Measurements from ENCODE around the gene SLC38A3. TPM values are rescaled to one million over a fixed set of nuclear protein-coding genes. Genes with fewer than 3 reads are reported as not detected.

SLC38A3 gene
- total and polyA plus RNA-seq, 2 donors from 2014 or later, result 1.6 to 4.2 TPM

GRCh38 chr3:50230104-50230793 is 25.2 kb downstream of the SLC38A3 start:
- no peaks in the 10 kb centered on the region for H3K36me3 ChIP-seq (ENCODE audit: control insufficient read depth in 2 of 3, insufficient read depth in 3 of 3, low read length in 3 of 3)
- TF ChIP-seq CTCF (IDR thresholded peaks at IDR 0.05; ENCODE audit: borderline replicate concordance, extremely low read depth, insufficient read depth), result no peak
- peaks cover 0 to 25% (median 0%) of the 10 kb centered on the region in 3 donors for H3K4me1 ChIP-seq (ENCODE audit: control insufficient read depth in 2 of 3, insufficient read depth in 2 of 3, low read depth in 1 of 3, low read length in 3 of 3)
- H3K9me3 ChIP-seq (ENCODE audit: control insufficient read depth in 2 of 3, insufficient read depth in 1 of 3, low read length in 3 of 3), result no peaks in the 10 kb centered on the region
- no peak overlapping the region for H3K27ac ChIP-seq (ENCODE audit: low read depth in 2 of 2, low read length in 2 of 2)
- H3K4me3 ChIP-seq (ENCODE audit: low read length in 3 of 3), result no peak overlapping the region
- DNase-seq (no peak), FAIRE-seq (no peak)
- H3K27me3 ChIP-seq (ENCODE audit: control insufficient read depth, insufficient read depth, low read length), result no peaks in the 10 kb centered on the region
- intact Hi-C loops (cut with DNase I), result no loop called here
- H3K9ac ChIP-seq (ENCODE audit: low read length in 3 of 3), result no peak overlapping the region

- intact Hi-C loops (cut with DNase I), result no loop called here
- Histone ChIP-seq H3K27me3 (ENCODE audit: control insufficient read depth, insufficient read depth, low read length) (no peaks in the 10 kb centered on the region), H3K4me3 (ENCODE audit: low read length in 3 of 3) (no peak overlapping the region), H3K4me1 (ENCODE audit: control insufficient read depth in 2 of 3, insufficient read depth in 2 of 3, low read depth in 1 of 3, low read length in 3 of 3) (peaks cover 0 to 25% (median 0%) of the 10 kb centered on the region in 3 donors), H3K36me3 (ENCODE audit: control insufficient read depth in 2 of 3, insufficient read depth in 3 of 3, low read length in 3 of 3) (no peaks in the 10 kb centered on the region), H3K27ac (ENCODE audit: low read depth in 2 of 2, low read length in 2 of 2) (no peak overlapping the region), H3K9ac (ENCODE audit: low read length in 3 of 3) (no peak overlapping the region), H3K9me3 (ENCODE audit: control insufficient read depth in 2 of 3, insufficient read depth in 1 of 3, low read length in 3 of 3) (no peaks in the 10 kb centered on the region)
- no peak for DNase-seq
- FAIRE-seq, result no peak
- no peak for TF ChIP-seq CTCF (IDR thresholded peaks at IDR 0.05; ENCODE audit: borderline replicate concordance, extremely low read depth, insufficient read depth)
These were observed 25.7 kb downstream of the SLC38A3 start for GRCh38 chr3:50230794-50231125.

DNA sequence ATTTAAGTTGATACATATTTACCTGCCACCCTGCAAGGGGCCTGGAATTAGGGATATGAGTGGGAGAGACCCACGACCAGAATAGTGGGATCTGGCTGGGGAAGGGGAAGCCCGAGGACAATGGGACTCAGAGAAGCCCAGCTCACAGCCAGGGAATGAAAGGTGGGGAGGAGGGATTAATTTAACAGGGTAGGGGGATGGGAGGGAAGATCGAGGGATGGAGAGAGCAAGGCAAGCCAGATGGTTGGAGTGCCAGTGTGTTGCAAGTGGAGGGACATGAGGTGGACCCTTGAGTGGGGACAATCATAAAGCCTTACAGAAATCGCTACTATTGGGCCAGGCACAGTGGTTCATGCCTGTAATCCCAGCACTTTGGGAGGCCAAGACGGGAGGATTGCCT is 26.5 kb downstream of the SLC38A3 start:
- H3K36me3 ChIP-seq (ENCODE audit: control insufficient read depth in 2 of 3, insufficient read depth in 3 of 3, low read length in 3 of 3), result no peaks in the 10 kb centered on the region
- FAIRE-seq (no peak), DNase-seq (no peak)
- H3K9me3 ChIP-seq (ENCODE audit: control insufficient read depth in 2 of 3, insufficient read depth in 1 of 3, low read length in 3 of 3), result no peaks in the 10 kb centered on the region
- intact Hi-C loops (cut with DNase I), result no loop called here
- no peak overlapping the region for H3K9ac ChIP-seq (ENCODE audit: low read length in 3 of 3)
- no peak for TF ChIP-seq CTCF (IDR thresholded peaks at IDR 0.05; ENCODE audit: borderline replicate concordance, extremely low read depth, insufficient read depth)
- no peak overlapping the region for H3K4me3 ChIP-seq (ENCODE audit: low read length in 3 of 3)
- no peak overlapping the region for H3K27ac ChIP-seq (ENCODE audit: low read depth in 2 of 2, low read length in 2 of 2)
- peaks cover 0 to 22% (median 0%) of the 10 kb centered on the region in 3 donors for H3K4me1 ChIP-seq (ENCODE audit: control insufficient read depth in 2 of 3, insufficient read depth in 2 of 3, low read depth in 1 of 3, low read length in 3 of 3)
- H3K27me3 ChIP-seq (ENCODE audit: control insufficient read depth, insufficient read depth, low read length), result no peaks in the 10 kb centered on the region

DNA sequence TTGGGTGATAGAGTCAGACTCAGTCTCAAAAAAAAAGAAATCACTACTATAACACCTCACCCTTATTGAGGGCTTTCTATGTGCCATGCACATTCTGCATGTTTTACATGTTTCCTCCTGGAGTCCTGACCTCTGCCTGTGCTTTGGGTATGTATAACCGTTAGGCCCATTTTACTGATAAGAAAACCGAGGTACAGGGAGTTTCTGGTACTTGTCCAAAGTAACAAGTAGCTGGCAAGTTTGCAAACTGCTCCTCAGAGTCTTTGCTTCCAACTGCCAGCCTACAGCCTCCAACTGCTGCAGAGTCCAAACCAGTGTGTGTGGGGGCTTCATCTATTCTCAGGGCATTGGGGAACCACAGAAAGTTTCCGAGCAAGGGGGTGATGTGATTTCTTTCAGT is 27.2 kb downstream of the SLC38A3 start:
- TF ChIP-seq CTCF (IDR thresholded peaks at IDR 0.05; ENCODE audit: borderline replicate concordance, extremely low read depth, insufficient read depth), result no peak
- Histone ChIP-seq H3K4me1 (ENCODE audit: control insufficient read depth in 2 of 3, insufficient read depth in 2 of 3, low read depth in 1 of 3, low read length in 3 of 3) (peaks cover 0 to 21% (median 0%) of the 10 kb centered on the region in 3 donors), H3K9me3 (ENCODE audit: control insufficient read depth in 2 of 3, insufficient read depth in 1 of 3, low read length in 3 of 3) (no peaks in the 10 kb centered on the region), H3K27ac (ENCODE audit: low read depth in 2 of 2, low read length in 2 of 2) (no peak overlapping the region), H3K27me3 (ENCODE audit: control insufficient read depth, insufficient read depth, low read length) (no peaks in the 10 kb centered on the region), H3K9ac (ENCODE audit: low read length in 3 of 3) (no peak overlapping the region), H3K36me3 (ENCODE audit: control insufficient read depth in 2 of 3, insufficient read depth in 3 of 3, low read length in 3 of 3) (no peaks in the 10 kb centered on the region), H3K4me3 (ENCODE audit: low read length in 3 of 3) (no peak overlapping the region)
- FAIRE-seq (no peak), DNase-seq (no peak)
- intact Hi-C loops (cut with DNase I), result no loop called here
